Stimulated activated CD4-positive, alpha-beta T cell treated with anti-CD3 and anti-CD28 coated beads, Interleukin-4, amount 100 ng/mL, for 1 hour (primary cell): Measurements from ENCODE around the gene PDILT.
"Not testable (repeated sequence)": the region's sequence is repeated elsewhere in the genome, so short reads cannot be mapped to it uniquely, and the experiment has no call there.

Experiments
- DNase-seq: peaks from one replicate; pipeline ENCODE4 v3.0.0-alpha.2; 2020

PDILT gene

GRCh38 chr16:20355114-20355782 lies 49.3 kb downstream of the PDILT start:
- no peak for DNase-seq

- DNase-seq: no peak
These were observed 51.2 kb downstream of the PDILT start for GRCh38 chr16:20353379-20353778.

- DNase-seq: no peak
These were observed 51.9 kb downstream of the PDILT start, which contains the start of gene UMOD for GRCh38 chr16:20352615-20353014. Gene UMOD, minus strand, starts transcription at chr16:20352715. Its CDS starts 1,978 bp downstream, at chr16:20350737.

GRCh38 chr16:20349615-20350014 lies 54.9 kb downstream of the PDILT start:
- no peak for DNase-seq

GRCh38 chr16:20348365-20349185 lies 56.0 kb downstream of the PDILT start:
- no peak for DNase-seq

- no peak for DNase-seq
These were observed 56.7 kb downstream of the PDILT start for GRCh38 chr16:20347666-20348364.

- no peak for DNase-seq
These were observed 59.9 kb downstream of the PDILT start for GRCh38 chr16:20344611-20345010.

- DNase-seq: no peak
These were observed 64.8 kb downstream of the PDILT start for GRCh38 chr16:20339744-20340143.

- no peak for DNase-seq
These were observed 67.6 kb downstream of the PDILT start for GRCh38 chr16:20336955-20337354.

- DNase-seq: no peak
These were observed 70.1 kb downstream of the PDILT start for GRCh38 chr16:20334396-20334795.

- no peak for DNase-seq
These were observed 71.4 kb downstream of the PDILT start for GRCh38 chr16:20333120-20333519.

GRCh38 chr16:20332411-20332810 lies 72.1 kb downstream of the PDILT start:
- no peak for DNase-seq

- no peak for DNase-seq
These were observed 72.9 kb downstream of the PDILT start for GRCh38 chr16:20331635-20332034.

- DNase-seq: no peak
These were observed 75.0 kb downstream of the PDILT start for GRCh38 chr16:20329392-20330138.

GRCh38 chr16:20327444-20328041 lies 77.0 kb downstream of the PDILT start, which contains the start of gene GP2:
Gene GP2, minus strand, starts transcription at chr16:20327513. Its CDS starts 1,082 bp downstream, at chr16:20326431.
- no peak for DNase-seq

GRCh38 chr16:20326321-20326720 lies 78.2 kb downstream of the PDILT start:
- no peak for DNase-seq

GRCh38 chr16:20325005-20325404 lies 79.5 kb downstream of the PDILT start:
- DNase-seq: no peak

- no peak for DNase-seq
These were observed 80.9 kb downstream of the PDILT start for GRCh38 chr16:20323591-20324117.

GRCh38 chr16:20322696-20323095 lies 81.8 kb downstream of the PDILT start:
- DNase-seq: no peak

- DNase-seq: no peak
These were observed 82.9 kb downstream of the PDILT start for GRCh38 chr16:20321671-20322070.

- not testable (repeated sequence) for DNase-seq
These were observed 83.5 kb downstream of the PDILT start for GRCh38 chr16:20321051-20321450.

- DNase-seq: no peak
These were observed 83.9 kb downstream of the PDILT start for GRCh38 chr16:20320592-20320991.
